DOHH2 (cell line): ENCODE results near the gene SPSB1.

Experiments
- H3F3A ChIP-seq: fragments of 200-600 bp; sonication (generic), shearing (Covaris generic); 2 replicates; pipeline ENCODE4 v1.6.0; 2016; ENCODE audit warnings: antibody characterized with exemption, mild to moderate bottlenecking; ENCODE audit not compliant: control insufficient read depth, insufficient read depth
- H3K27ac ChIP-seq: fragments of 200-600 bp; sonication (generic); 2 replicates; pipeline ENCODE4 v1.5.1; 2014; ENCODE audit warnings: low read depth, mild to moderate bottlenecking, low read length, moderate library complexity
- H3K27me3 ChIP-seq: fragments of 200-600 bp; sonication (generic); 2 replicates; pipeline ENCODE4 v1.6.1; 2014; ENCODE audit warnings: mild to moderate bottlenecking, low read length, mixed read lengths; ENCODE audit not compliant: control insufficient read depth
- H3K36me3 ChIP-seq: fragments of 200-600 bp; sonication (generic); 2 replicates; pipeline ENCODE4 v1.6.1; 2014; ENCODE audit warnings: mild to moderate bottlenecking, low read length, moderate library complexity, mixed read lengths; ENCODE audit not compliant: control insufficient read depth
- H3K4me1 ChIP-seq: fragments of 200-600 bp; sonication (generic); 2 replicates; pipeline ENCODE4 v1.6.1; 2014; ENCODE audit warnings: mild to moderate bottlenecking, low read length, mixed read lengths; ENCODE audit not compliant: control insufficient read depth
- H3K4me2 ChIP-seq: fragments of 200-600 bp; sonication (generic); 2 replicates; pipeline ENCODE4 v1.6.0; 2014; ENCODE audit warnings: mild to moderate bottlenecking, low read length, moderate library complexity
- H3K4me3 ChIP-seq: fragments of 200-600 bp; sonication (generic); 2 replicates; pipeline ENCODE4 v1.5.1; 2014; ENCODE audit warnings: mild to moderate bottlenecking, low read length, mixed read lengths
- H3K79me2 ChIP-seq: fragments of 200-600 bp; sonication (generic); 2 replicates; pipeline ENCODE4 v1.6.1; 2014; ENCODE audit warnings: mild to moderate bottlenecking, low read length, mixed read lengths; ENCODE audit not compliant: control insufficient read depth
- H3K9me2 ChIP-seq: fragments of 200-600 bp; sonication (generic); replicated peaks from 2 replicates; pipeline ENCODE4 v1.6.1; 2014; ENCODE audit warnings: mild to moderate bottlenecking, low read length, mixed read lengths; ENCODE audit not compliant: control insufficient read depth
- H3K9me3 ChIP-seq: fragments of 200-600 bp; sonication (generic); 2 replicates; pipeline ENCODE4 v1.6.1; 2014; ENCODE audit warnings: antibody characterized with exemption, low read length, mixed read lengths; ENCODE audit not compliant: control insufficient read depth, insufficient read depth
- H4K20me1 ChIP-seq: fragments of 200-600 bp; sonication (generic); 2 replicates; pipeline ENCODE4 v1.6.0; 2014; ENCODE audit warnings: low read depth, mild to moderate bottlenecking, antibody characterized with exemption, low read length, moderate library complexity; ENCODE audit not compliant: control insufficient read depth, insufficient read depth
- EZH2phosphoT487 ChIP-seq: fragments of 200-600 bp; sonication (generic); IDR thresholded peaks from 2 replicates; pipeline ENCODE4 v1.6.1; 2017; ENCODE audit warnings: borderline replicate concordance, mild to moderate bottlenecking, antibody characterized with exemption, low read length, moderate library complexity, mixed read lengths
- TF ChIP-seq, protein P1 (sequence below): fragments of 200-600 bp; sonication (generic); IDR thresholded peaks from one replicate; pipeline ENCODE4 v1.5.1; 2014; ENCODE audit warnings: antibody characterized with exemption, mild to moderate bottlenecking, low read depth, low read length; ENCODE audit not compliant: poor library complexity, severe bottlenecking

SPSB1 gene

DNA sequence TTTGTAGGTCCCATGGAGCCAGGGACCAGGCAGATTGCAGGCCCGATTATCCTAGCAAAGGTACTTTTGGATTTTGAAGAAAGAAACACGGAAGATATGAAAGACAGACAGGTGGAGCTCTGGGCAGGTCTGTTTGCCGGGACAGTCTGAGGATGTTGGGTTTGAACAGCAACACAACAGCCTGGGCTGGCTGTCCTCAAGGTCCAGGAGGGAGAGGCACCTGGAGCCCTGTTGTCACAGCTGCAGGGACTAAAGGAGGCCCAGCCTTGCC lies 43.5 kb upstream of the SPSB1 start:
- Histone ChIP-seq H3K9me3 (no peaks in the 10 kb centered on the region), H3K9me2 (no peaks in the 10 kb centered on the region), H3K27ac (no peak overlapping the region), H3K79me2 (no peaks in the 10 kb centered on the region), H3K36me3 (no peaks in the 10 kb centered on the region), H3F3A (no peaks in the 10 kb centered on the region), H4K20me1 (no peaks in the 10 kb centered on the region), H3K4me3 (no peak overlapping the region), H3K27me3 (no peaks in the 10 kb centered on the region), H3K4me1 (no peaks in the 10 kb centered on the region), H3K4me2 (no peak overlapping the region)
- TF ChIP-seq, protein P1, sequence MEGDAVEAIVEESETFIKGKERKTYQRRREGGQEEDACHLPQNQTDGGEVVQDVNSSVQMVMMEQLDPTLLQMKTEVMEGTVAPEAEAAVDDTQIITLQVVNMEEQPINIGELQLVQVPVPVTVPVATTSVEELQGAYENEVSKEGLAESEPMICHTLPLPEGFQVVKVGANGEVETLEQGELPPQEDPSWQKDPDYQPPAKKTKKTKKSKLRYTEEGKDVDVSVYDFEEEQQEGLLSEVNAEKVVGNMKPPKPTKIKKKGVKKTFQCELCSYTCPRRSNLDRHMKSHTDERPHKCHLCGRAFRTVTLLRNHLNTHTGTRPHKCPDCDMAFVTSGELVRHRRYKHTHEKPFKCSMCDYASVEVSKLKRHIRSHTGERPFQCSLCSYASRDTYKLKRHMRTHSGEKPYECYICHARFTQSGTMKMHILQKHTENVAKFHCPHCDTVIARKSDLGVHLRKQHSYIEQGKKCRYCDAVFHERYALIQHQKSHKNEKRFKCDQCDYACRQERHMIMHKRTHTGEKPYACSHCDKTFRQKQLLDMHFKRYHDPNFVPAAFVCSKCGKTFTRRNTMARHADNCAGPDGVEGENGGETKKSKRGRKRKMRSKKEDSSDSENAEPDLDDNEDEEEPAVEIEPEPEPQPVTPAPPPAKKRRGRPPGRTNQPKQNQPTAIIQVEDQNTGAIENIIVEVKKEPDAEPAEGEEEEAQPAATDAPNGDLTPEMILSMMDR = no peak
- TF ChIP-seq EZH2phosphoT487 = no peak

DNA sequence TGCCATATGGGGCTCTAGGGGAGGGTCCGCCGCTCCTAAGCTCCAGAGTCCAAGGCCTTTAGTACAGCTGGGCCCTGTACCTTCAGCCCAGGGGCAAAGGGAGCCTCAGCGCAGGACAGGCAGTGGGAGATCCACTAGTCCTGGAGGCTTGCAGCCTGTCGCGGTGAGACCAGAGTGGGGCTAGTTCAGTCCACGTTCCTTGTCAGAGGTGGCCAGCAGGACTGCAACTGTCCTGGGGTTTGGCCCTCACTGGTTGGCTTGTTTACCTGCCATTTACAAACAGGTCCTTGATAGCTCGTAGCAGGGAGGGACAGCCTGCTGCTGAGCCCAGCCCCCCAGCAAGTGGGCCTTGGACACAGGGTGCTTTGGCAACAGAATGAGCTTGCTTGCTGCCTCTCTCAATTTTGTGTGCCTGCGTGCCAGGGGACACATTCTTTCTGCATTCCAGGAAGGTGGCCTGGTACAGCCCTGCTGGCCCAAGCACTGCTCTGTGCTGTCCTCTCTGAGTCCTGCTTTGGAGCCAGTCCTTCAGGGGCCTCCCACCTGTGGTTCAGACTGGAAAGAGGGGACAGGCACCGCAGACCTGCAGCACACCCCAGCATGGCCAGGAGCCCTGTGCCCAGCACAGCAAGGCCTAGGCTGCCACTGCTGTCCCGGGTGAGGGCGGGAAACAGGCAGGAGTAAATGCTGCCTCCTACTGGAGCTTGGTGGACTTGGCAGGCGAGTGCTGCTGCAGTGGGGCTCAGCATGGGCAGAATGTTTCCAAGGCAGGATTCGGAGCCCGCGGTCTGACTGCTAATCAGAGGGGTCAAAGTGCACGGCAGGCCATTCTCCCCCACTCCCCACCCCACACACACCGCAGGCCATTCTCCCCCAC lies 42.9 kb upstream of the SPSB1 start:
- H3K79me2 ChIP-seq = no peaks in the 10 kb centered on the region
- H3K4me1 ChIP-seq = no peaks in the 10 kb centered on the region
- no peaks in the 10 kb centered on the region for H3K9me3 ChIP-seq
- no peaks in the 10 kb centered on the region for H3K27me3 ChIP-seq
- no peak overlapping the region for H3K4me2 ChIP-seq
- no peak overlapping the region for H3K27ac ChIP-seq
- no peaks in the 10 kb centered on the region for H3F3A ChIP-seq
- H3K9me2 ChIP-seq = no peaks in the 10 kb centered on the region
- TF ChIP-seq EZH2phosphoT487 = no peak
- TF ChIP-seq, protein P1 = peak; percentile 73
- no peak overlapping the region for H3K4me3 ChIP-seq
- no peaks in the 10 kb centered on the region for H4K20me1 ChIP-seq
- H3K36me3 ChIP-seq = no peaks in the 10 kb centered on the region

DNA sequence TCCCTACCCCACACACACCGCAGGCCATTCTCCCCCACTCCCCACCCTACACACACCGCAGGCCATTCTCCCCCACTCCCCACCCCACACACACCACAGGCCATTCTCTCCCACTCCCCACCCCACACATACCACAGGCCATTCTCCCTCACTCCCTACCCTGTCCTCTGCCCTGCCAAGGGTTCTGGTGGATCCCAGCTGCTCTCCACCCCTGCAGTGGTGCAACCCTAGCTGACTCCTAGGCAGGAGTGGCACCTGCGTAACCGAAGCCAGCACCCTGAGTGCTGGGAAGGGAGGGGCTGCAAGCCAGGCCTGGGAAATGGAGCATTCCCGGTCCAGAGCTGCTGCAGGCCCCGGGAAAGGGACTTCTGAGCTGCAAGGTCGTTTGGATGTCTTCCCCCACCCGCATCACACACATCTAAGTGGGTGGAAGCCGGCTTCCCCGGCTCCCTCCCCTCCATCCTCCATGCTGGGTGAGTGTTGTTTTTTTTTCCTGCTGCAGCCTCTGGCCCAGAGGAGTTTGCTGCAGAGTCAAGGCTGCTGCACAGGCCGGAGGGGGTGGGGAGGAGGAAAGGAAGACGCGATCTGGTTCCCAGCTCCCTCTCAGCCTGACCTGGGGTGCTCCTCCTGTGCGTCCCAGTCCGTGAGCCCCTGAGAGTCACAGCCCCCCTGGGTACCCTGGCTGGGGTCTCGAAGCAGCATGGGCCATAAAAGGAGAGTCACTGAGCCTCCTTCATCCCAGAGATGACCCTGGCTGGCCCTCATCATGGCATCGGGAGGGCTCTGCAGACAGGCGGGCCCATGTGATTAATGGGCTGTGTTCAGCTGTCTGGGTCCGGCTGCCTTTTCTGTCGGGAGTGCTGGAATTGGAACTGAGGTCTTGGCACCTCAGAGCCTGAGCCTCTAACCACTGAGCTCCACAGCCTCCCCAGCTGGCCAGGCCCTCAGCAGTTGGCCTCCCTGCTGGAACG lies 42.0 kb upstream of the SPSB1 start:
- no peaks in the 10 kb centered on the region for H3K9me3 ChIP-seq
- no peak overlapping the region for H3K4me3 ChIP-seq
- H3K4me2 ChIP-seq = no peak overlapping the region
- H3K79me2 ChIP-seq = no peaks in the 10 kb centered on the region
- no peaks in the 10 kb centered on the region for H3F3A ChIP-seq
- no peaks in the 10 kb centered on the region for H3K27me3 ChIP-seq
- no peak for TF ChIP-seq EZH2phosphoT487
- TF ChIP-seq, protein P1 = no peak
- no peak overlapping the region for H3K27ac ChIP-seq
- H3K36me3 ChIP-seq = no peaks in the 10 kb centered on the region
- H4K20me1 ChIP-seq = no peaks in the 10 kb centered on the region
- no peaks in the 10 kb centered on the region for H3K9me2 ChIP-seq
- H3K4me1 ChIP-seq = no peaks in the 10 kb centered on the region
